Measurements from ENCODE around the gene ANKRD18A.
"Not testable (repeated sequence)": the region's sequence is repeated elsewhere in the genome, so short reads cannot be mapped to it uniquely, and the experiment has no call there.

The ANKRD18A gene

DNA sequence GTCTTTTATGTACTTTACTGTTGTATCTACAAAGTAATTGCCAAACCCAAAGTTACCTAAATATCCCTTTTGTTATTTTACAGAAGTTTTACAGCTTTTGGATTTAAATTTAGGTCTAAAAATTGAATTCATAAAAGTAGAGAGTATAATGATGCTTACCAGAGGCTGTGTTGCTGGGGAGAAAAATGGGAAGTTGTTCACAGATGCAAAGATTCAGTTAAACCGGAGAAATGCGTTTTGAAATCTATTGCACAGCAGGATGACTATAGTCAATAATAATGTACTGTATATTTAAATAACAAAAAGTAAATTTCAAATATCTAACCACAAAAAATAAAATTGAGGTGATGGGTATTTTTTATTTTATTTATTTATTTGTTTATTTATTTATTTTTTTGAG is 2.6 kb upstream of the ANKRD18A start:
- no peak for DNase-seq

DNA sequence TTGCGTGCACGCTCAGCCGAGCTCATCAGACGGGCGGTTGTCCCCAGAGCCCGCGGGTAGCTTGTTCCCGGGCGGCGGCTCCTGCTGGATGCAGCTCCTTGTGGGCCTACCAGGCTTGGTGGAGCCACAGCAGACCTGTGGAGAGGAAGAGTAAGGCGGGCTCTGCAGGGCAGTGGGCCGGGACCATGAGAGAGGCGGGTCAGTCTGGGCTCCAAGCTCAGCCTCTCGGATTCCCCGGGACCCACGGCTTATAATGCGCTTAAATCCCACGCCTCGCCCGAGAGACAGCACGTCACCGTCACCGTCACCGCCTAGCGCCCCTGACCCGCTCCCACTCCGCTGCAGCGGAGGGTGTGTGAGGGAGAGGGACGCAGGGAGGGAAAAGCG is 1.9 kb upstream of the ANKRD18A start:
- no peak for DNase-seq

GRCh38 chr9:38621434-38622287 is 1.3 kb upstream of the ANKRD18A start:
- DNase-seq, result peak; percentile 7 to 11

DNA sequence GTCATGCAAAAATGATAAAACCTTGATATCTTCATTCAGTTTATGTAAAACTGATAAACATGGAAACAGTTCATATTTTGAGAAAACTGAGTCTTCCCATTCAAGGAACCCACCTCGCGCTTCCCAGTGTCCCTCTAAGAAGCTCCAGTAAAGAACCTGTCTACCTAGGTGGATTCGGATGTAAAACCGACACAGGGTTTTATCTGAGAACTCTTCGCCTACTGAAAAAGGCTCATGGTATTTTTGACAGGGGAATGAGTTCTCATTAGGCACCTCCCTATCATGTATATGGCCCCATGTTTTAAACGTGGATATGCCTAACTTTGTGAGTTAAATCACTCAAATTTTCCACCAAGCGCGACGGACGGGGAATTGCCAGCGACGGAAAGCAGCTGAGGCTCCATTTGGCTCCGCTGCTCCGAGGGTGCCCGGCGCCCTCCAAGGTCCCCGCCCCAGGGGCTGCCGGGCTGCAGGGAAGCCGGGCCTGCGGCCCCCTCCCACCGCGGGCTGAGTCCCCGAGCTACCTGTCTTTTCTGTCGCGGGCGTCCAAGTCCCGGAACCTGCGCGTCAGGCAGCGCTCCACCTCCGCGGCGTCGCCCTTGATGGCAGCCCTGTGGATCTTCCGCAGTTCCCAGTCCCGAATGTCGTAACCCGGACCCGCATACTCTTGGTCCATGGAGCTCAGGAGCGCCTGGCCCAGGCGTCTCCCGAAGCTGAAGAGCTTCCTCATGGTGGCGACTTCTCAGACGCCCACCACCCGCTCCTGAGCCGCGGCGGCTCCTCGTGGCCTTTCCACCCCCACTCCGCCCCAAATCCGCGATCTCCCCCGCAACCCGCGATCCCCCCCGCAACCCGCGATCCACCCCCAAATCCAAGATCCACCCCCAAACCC is 594 bp downstream of the ANKRD18A start:
- DNase-seq, result no peak

DNA sequence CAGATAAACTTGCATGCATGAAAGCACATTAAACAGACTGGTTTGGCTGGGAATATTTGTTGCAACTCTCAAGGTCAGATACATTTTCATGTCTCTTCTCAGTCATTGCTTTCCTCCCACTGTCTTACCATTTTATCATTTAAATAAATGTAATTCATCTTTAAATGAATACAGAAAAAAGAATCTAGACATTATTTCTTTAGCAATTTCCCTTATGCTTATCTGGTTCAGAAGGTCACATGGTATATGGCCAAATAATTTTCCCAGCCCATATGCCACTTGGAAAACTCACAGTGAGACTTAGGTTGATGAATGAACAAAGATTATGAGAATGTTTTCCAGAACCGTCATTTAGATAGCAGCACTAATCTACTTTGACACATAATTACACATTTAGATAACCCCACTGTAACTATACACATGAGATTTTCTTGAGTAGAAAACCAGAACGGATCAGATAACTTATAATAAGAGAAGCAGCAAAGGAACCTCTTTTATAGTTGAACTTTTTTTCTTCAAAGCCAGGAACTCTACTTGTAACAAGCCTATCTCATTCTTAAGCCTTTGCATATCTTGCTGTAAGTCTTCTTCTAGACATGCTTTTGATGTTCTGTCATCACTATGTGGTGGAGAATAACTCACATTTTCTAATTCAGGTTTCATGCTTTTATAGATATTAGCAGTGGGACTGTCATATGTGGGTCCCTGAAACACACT is 22.2 kb downstream of the ANKRD18A start:
- not testable (repeated sequence) for DNase-seq

- not testable (repeated sequence) for DNase-seq
These were observed 25.3 kb downstream of the ANKRD18A start for GRCh38 chr9:38595117-38595516.

GRCh38 chr9:38591346-38592063 is 28.9 kb downstream of the ANKRD18A start:
- DNase-seq, result not testable (repeated sequence)

DNA sequence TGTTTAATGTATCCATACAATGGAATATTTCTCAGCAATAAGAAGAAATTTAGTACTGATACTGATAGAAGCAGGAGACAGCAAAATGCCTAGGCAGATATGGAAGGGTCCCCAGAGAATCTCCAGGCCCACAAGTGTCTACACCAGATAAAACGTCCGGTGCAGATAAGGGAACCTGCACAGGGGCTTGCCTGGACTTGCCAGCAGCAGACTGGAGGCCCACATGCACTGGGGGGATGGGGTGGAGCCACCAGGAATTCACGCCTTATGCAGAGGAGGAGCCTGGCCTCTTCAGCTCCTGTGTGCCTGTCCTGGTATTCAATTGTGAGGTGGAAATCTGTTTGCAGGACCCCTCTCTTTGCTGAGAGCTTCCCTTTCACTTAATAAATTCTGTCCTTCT is 36.6 kb downstream of the ANKRD18A start:
- DNase-seq, result not testable (repeated sequence)

GRCh38 chr9:38580112-38580511 is 40.3 kb downstream of the ANKRD18A start:
- not testable (repeated sequence) for DNase-seq

DNA sequence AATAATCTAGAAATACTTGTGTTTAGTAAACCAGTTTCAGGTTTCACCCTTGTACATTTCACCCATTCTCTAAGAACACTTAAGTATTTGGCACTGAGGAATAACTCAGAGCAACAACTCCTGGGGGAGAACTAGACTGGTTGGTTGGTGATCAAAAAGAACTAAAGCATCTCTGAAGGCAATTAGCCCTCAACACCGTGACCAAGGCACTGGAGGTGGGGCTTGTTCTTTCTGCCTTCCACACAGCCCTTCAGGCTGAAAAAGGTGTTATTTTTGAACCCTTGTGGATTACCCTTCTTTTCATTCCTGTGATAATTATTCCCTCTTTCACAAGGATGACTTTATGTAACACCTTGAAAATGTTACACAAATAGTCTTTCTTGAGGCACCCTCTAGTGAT is 44.2 kb downstream of the ANKRD18A start:
- DNase-seq, result not testable (repeated sequence)

DNA sequence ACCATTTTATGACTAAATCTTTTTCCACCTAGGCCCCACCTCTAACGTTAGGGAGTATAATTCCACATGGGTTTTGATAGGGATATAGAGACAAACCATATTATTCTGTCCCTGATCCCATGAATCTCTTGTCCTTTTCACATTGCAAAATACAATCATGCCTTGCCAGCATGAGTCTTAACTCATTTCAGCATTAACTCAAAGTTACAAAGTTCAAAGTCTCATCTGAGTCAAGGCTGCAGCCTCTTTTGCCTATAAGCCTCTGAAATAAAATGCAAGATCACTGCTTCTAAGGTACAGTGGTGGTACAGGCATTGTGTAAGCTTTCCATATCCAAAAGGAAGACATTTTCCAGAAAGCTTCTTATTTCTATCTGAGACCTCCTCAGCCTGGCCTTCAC is 54.3 kb downstream of the ANKRD18A start:
- DNase-seq, result not testable (repeated sequence)

DNA sequence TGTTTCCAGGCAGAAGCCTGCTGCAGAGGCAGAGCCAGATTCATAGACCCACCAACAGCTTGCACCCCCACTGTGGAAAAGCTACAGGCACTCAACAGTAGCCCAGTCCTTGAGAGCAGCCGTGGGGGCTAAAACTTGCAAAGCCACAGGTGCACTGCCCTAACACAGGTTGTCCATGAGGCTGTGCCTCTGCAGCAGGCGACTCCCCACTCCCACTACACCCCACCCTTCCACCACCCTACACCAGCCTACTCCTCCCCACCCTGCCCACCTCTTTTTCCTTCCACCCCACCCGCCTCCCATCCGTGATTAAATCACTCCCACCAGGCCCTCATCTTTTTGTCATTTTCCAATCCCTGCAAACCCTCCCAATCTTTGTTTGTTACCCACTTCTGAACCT is 55.2 kb downstream of the ANKRD18A start:
- DNase-seq, result not testable (repeated sequence)

DNA sequence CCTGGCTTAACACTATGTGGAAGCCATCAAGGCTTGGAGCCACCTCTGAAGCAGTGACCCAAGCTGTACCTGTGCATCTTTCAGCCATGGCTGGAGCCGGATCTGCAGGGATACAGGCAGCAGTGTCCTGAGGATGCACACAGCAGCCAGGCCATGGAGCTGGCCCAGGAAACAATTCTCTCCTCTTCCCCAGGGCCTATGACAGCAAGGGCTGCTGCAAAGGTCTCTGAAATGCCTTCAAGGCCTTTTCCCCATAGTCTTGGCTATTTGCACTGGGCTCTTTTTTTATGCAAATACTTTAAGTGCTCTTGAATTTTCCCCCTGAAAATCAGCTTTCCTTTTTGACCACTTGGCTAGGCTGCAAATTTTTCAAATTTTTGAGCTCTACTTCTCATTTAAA is 56.5 kb downstream of the ANKRD18A start:
- DNase-seq, result not testable (repeated sequence)

GRCh38 chr9:38561134-38561533 is 59.3 kb downstream of the ANKRD18A start:
- not testable (repeated sequence) for DNase-seq

GRCh38 chr9:38559172-38559571 is 61.2 kb downstream of the ANKRD18A start:
- not testable (repeated sequence) for DNase-seq

GRCh38 chr9:38557746-38558145 is 62.6 kb downstream of the ANKRD18A start:
- DNase-seq, result not testable (repeated sequence)

GRCh38 chr9:38554966-38555365 is 65.4 kb downstream of the ANKRD18A start:
- not testable (repeated sequence) for DNase-seq

GRCh38 chr9:38553019-38553418 is 67.4 kb downstream of the ANKRD18A start:
- not testable (repeated sequence) for DNase-seq

GRCh38 chr9:38546497-38547163 is 73.8 kb downstream of the ANKRD18A start:
- not testable (repeated sequence) for DNase-seq

GRCh38 chr9:38540535-38540934 is 79.9 kb downstream of the ANKRD18A start:
- not testable (repeated sequence) for DNase-seq

- DNase-seq, result no peak
These were observed 91.1 kb downstream of the ANKRD18A start for GRCh38 chr9:38529317-38529716.

- DNase-seq, result no peak
These were observed 92.9 kb downstream of the ANKRD18A start for GRCh38 chr9:38527503-38527902.

All from NCI-H187 (cell line).